ENCODE measurements around the gene GPC5.

- TF ChIP-seq CTCF (IDR thresholded peaks at IDR 0.05): no peak
- TF ChIP-seq POLR2A (IDR thresholded peaks at IDR 0.05): no peak
Measured at GRCh38 chr13:91690944-91691343, 292.5 kb downstream of the GPC5 start.

All from uterus (tissue), 2 donors.